GM13976 (cell line): ENCODE results near the gene SAMD11.
"Not testable (repeated sequence)": the region's sequence is repeated elsewhere in the genome, so short reads cannot be mapped to it uniquely, and the experiment has no call there.

Experiments used
- DNase-seq: peaks from one replicate; pipeline ENCODE4 v3.0.0; 2012; ENCODE audit warnings: low spot score
- in situ Hi-C: fragments of 300-500 bp; cut with MboI; formaldehyde crosslinking; loops from one replicate; pipeline ENCODE4 v1.12.0; 2022; ENCODE audit warnings: low sequenced_read_pairs, mixed read lengths, inconsistent platforms; ENCODE audit not compliant: unreplicated experiment
- TF ChIP-seq, protein P1 (sequence below): IDR thresholded peaks from 2 replicates; pipeline ENCODE4 v1.5.1; 2012; ENCODE audit warnings: borderline replicate concordance, mild to moderate bottlenecking; ENCODE audit not compliant: insufficient read depth; ENCODE audit errors: extremely low read depth, missing control alignments, control extremely low read depth

SAMD11 gene

GRCh38 chr1:975896-976683 is 52.4 kb downstream of the SAMD11 start:
- in situ Hi-C loops, result no loop called here
- TF ChIP-seq, protein P1, sequence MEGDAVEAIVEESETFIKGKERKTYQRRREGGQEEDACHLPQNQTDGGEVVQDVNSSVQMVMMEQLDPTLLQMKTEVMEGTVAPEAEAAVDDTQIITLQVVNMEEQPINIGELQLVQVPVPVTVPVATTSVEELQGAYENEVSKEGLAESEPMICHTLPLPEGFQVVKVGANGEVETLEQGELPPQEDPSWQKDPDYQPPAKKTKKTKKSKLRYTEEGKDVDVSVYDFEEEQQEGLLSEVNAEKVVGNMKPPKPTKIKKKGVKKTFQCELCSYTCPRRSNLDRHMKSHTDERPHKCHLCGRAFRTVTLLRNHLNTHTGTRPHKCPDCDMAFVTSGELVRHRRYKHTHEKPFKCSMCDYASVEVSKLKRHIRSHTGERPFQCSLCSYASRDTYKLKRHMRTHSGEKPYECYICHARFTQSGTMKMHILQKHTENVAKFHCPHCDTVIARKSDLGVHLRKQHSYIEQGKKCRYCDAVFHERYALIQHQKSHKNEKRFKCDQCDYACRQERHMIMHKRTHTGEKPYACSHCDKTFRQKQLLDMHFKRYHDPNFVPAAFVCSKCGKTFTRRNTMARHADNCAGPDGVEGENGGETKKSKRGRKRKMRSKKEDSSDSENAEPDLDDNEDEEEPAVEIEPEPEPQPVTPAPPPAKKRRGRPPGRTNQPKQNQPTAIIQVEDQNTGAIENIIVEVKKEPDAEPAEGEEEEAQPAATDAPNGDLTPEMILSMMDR, result peak; percentile 60
- peak; percentile 83 for DNase-seq

DNA sequence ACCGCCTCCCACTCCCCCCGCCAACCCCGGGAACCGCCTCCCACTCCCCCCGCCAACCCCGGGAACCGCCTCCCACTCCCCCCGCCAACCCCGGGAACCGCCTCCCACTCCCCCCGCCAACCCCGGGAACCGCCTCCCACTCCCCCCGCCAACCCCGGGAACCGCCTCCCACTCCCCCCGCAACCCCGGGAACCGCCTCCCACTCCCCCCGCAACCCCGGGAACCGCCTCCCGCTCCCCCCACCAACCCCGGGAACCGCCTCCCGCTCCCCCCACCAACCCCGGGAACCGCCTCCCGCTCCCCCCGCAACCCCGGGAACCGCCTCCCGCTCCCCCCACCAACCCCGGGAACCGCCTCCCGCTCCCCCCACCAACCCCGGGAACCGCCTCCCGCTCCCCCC is 53.1 kb downstream of the SAMD11 start:
- DNase-seq, in situ Hi-C loops: not testable (repeated sequence)

DNA sequence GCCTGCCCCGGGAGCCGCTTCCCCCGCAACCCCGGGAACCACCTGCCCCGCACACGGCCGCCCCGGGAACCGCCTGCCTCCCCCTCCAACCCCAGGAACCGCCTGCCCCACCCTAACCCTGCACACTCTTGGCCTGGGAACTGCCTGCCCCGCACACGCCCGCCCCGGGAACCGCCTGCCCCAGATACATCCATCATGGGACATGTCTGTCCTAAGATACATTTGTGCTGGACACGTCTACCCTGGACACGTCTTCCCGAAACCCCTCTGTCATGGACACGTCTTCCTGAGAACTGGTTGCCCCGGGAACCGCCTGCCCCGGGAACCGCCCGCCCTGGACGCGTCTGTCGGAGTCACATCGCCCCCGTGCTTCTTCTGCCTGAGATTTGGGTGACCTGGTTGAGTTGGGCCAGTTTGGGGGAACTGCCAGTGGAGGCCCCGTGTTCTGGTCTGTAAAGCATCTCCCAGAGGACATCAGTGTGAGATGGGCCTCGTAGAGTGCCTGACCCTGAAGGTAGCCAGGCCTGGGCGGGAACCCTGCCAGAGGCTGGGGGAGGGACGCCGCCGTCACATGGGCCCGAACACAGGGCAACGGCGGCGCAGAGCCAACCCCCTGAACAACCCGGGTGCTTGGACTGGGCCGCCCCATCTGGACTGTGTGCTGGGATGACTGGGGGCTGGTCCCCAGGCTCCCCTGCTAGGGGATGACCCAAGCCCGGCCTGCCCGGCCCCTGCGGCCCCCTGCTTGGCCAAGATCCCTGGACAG is 54.5 kb downstream of the SAMD11 start:
- no peak for DNase-seq
- TF ChIP-seq, protein P1, result no peak
- in situ Hi-C loops, result no loop called here

DNA sequence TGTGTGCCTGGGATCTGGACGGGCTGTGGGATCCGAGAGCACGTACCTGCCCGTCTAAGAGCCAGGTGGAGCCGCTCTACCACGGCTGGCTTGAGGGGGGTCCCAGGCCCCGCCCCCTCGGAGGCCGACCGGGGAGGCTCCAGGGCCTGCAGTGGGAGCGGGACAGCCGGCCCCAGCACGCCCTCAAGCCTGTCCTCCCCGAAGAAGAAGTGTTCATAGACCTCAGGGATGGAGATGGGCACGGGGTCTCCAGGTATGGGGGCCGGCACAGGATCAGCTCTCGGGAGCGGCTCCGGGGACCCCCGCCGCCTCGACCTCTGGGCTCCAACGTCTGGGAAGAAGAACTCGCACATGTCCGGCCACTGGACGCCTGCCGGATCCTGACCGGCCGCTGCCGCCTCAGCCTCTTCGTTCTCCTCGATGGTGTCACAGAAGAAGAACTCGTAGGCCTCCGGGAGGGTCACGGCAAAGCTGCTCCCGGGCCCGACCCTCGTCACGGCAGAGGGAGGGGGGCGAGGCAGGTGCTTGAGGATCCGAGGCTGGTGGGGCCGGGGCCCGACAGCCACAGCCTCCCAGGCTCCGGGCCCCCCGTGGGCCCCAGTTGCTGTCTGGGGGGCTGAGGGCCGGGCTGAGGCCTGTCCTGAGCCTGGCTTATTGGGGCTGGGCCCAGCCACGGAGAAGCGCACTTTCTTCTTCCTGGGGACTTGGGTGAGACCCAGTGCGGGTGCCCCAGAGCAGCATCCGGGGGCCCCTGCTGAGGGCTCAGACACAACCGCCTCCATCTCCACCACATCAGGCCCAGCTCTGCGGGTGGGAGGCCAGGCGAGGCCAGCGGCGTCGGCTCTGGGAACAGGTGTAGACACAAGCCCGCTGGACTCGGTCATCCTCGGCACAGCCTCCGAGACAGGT is 55.4 kb downstream of the SAMD11 start:
- DNase-seq, result no peak
- in situ Hi-C loops, result no loop called here
- TF ChIP-seq, protein P1, result no peak

DNA sequence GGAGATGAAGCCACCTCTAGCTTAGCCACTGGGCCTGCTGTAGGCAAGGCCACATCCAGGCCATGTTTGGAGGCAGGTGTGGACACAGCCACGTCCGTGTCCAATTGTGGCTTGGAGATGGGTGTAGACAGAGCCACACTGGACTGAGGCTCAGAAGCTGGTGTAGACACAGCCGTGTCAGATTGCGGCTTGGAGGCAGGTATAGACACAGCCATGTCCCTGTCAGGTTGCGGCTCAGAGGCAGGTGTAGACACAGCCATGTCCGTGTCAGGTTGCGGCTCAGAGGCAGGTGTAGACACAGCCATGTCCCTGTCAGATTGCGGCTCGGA is 56.0 kb downstream of the SAMD11 start:
- in situ Hi-C loops, result no loop called here
- TF ChIP-seq, protein P1, result no peak
- no peak for DNase-seq

DNA sequence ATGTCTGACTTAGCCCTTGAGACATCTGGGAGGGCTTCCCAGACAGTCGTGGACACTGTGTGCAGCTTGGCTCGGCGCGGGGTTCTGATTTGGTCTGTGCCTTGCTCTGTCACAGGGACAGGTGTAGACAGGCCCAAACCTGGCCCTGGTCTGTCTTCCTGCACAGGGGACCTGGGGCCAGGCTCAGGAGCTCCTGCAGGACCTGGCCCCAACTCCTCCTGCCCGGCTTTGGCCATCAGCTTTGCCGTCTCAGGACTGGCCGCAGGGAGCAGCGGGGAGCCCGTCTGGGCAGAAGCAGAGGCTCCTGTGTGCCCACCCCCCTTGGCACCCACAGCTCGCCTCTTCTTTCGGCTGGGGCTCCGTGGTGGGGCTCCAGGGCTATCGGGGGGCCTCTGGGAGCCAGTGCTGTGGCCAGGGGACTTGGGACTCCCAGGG is 56.4 kb downstream of the SAMD11 start:
- in situ Hi-C loops, result no loop called here
- TF ChIP-seq, protein P1, result no peak
- no peak for DNase-seq
